Lower leg skin (tissue), 3 donors: ENCODE data around the gene CEP170B.
"Not testable (repeated sequence)": the region's sequence is repeated elsewhere in the genome, so short reads cannot be mapped to it uniquely, and the experiment has no call there.

Source experiments
- POLR2A ChIP-seq, 2 donors: fragments of 450-650 bp; IDR thresholded peaks; one replicate each; pipeline ENCODE4 v1.6.1; 2016 to 2017; ENCODE audit warnings: antibody characterized with exemption in 2 of 2, mild to moderate bottlenecking in 1 of 2, moderate library complexity in 1 of 2
- TF ChIP-seq, protein P1 (sequence below), 3 donors: fragments of 450-650 bp; IDR thresholded peaks; one replicate each; pipeline ENCODE4 v1.5.1; 2016; ENCODE audit warnings: antibody characterized with exemption in 3 of 3, mild to moderate bottlenecking in 3 of 3, moderate library complexity in 2 of 3

DNA sequence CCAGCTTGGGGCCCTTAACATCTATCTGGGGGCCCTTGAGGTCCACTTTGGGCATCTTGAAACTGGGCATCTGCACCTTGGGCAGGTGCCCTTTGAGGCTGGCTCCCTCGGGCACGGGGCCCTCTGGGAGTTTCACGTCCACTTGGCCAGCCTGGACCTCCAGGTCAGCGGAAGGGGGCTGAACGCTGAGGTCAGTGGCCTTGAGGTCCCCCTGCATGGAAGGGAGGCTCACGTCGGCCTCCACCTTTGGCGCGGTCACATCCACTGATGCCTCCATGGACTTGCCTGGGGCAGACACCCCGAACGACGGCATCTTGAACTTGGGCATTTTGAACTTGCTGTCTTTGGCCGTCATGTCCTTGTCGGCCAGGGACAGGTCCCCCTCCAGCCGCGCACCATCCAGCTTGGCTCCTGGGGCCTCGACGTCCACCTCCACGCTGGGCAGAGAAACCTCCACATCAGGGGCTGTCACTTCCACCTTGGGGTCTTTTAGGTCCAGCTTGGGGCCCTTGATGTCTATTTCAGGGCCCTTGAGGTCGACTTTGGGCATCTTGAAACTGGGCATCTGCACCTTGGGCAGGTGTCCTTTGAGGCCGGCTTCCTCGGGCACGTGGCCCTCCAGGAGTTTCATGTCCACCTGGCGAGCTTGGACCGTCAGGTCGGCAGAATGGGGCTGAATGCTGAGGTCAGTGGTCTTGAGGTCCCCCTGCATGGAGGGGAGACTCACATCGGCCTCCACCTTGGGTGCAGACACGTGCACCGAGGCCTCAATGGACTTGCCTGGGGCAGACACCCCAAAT lies 78.3 kb downstream of the CEP170B start:
- not testable (repeated sequence) for TF ChIP-seq POLR2A (IDR thresholded peaks at IDR 0.05)
- TF ChIP-seq, protein P1, sequence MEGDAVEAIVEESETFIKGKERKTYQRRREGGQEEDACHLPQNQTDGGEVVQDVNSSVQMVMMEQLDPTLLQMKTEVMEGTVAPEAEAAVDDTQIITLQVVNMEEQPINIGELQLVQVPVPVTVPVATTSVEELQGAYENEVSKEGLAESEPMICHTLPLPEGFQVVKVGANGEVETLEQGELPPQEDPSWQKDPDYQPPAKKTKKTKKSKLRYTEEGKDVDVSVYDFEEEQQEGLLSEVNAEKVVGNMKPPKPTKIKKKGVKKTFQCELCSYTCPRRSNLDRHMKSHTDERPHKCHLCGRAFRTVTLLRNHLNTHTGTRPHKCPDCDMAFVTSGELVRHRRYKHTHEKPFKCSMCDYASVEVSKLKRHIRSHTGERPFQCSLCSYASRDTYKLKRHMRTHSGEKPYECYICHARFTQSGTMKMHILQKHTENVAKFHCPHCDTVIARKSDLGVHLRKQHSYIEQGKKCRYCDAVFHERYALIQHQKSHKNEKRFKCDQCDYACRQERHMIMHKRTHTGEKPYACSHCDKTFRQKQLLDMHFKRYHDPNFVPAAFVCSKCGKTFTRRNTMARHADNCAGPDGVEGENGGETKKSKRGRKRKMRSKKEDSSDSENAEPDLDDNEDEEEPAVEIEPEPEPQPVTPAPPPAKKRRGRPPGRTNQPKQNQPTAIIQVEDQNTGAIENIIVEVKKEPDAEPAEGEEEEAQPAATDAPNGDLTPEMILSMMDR (IDR thresholded peaks at IDR 0.05) = not testable (repeated sequence)
